GF-D8 (cell line): ENCODE measurements around the gene RABL6.
"Not testable (repeated sequence)": the region's sequence is repeated elsewhere in the genome, so short reads cannot be mapped to it uniquely, and the experiment has no call there.

ENCODE experiments used
- DNase-seq: peaks from one replicate; lab custom pipeline; 2025; lab: John Stamatoyannopoulos, UW

Gene RABL6

GRCh38 chr9:136796238-136796774 is 11.4 kb upstream of the RABL6 start, which contains the start of gene CCDC183:
TSS of gene CCDC183 (plus strand) at chr9:136796338. CDS start at chr9:136796398, 60 bp downstream.
- no peak for DNase-seq

- not testable (repeated sequence) for DNase-seq
Observed at GRCh38 chr9:136796775-136797347, 10.9 kb upstream of the RABL6 start.

GRCh38 chr9:136798708-136799078 is 9.1 kb upstream of the RABL6 start:
- DNase-seq, result no peak

GRCh38 chr9:136799079-136799853 is 8.5 kb upstream of the RABL6 start:
- DNase-seq, result no peak

GRCh38 chr9:136799854-136800657 is 7.7 kb upstream of the RABL6 start:
- DNase-seq, result peak; percentile 49

- no peak for DNase-seq
Observed at GRCh38 chr9:136802321-136802720, 5.4 kb upstream of the RABL6 start.

- not testable (repeated sequence) for DNase-seq
Observed at GRCh38 chr9:136803009-136803550, 4.7 kb upstream of the RABL6 start.

GRCh38 chr9:136803551-136804508 is 3.9 kb upstream of the RABL6 start:
- DNase-seq, result no peak

GRCh38 chr9:136804509-136805206 is 3.1 kb upstream of the RABL6 start:
- no peak for DNase-seq

GRCh38 chr9:136805207-136805740 is 2.5 kb upstream of the RABL6 start:
- no peak for DNase-seq

GRCh38 chr9:136806067-136806466 is 1.7 kb upstream of the RABL6 start:
- no peak for DNase-seq

GRCh38 chr9:136806631-136807201 is 1.0 kb upstream of the RABL6 start:
- no peak for DNase-seq

GRCh38 chr9:136808075-136808805 is 492 bp downstream of the RABL6 start:
- DNase-seq, result no peak

GRCh38 chr9:136808806-136809158 is 1.0 kb downstream of the RABL6 start:
- no peak for DNase-seq

- no peak for DNase-seq
Observed at GRCh38 chr9:136814725-136815421, 7.1 kb downstream of the RABL6 start.

- no peak for DNase-seq
Observed at GRCh38 chr9:136815422-136815782, 7.7 kb downstream of the RABL6 start.

GRCh38 chr9:136820971-136821825 is 13.4 kb downstream of the RABL6 start:
- DNase-seq, result no peak
